Measurements from ENCODE around the gene DDX54.

Gene DDX54

GRCh38 chr12:113136128-113136989 is 48.9 kb downstream of the DDX54 start:
- TF ChIP-seq, protein P1, sequence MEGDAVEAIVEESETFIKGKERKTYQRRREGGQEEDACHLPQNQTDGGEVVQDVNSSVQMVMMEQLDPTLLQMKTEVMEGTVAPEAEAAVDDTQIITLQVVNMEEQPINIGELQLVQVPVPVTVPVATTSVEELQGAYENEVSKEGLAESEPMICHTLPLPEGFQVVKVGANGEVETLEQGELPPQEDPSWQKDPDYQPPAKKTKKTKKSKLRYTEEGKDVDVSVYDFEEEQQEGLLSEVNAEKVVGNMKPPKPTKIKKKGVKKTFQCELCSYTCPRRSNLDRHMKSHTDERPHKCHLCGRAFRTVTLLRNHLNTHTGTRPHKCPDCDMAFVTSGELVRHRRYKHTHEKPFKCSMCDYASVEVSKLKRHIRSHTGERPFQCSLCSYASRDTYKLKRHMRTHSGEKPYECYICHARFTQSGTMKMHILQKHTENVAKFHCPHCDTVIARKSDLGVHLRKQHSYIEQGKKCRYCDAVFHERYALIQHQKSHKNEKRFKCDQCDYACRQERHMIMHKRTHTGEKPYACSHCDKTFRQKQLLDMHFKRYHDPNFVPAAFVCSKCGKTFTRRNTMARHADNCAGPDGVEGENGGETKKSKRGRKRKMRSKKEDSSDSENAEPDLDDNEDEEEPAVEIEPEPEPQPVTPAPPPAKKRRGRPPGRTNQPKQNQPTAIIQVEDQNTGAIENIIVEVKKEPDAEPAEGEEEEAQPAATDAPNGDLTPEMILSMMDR (conservative IDR thresholded peaks at IDR 0.05), result no peak
- H3K27ac ChIP-seq, result no peak overlapping the region

- H3K27ac ChIP-seq, result no peak within 1 kb of the TSS
These were observed 49.8 kb downstream of the DDX54 start, which contains the start of gene RASAL1 for GRCh38 chr12:113135178-113136127. Gene RASAL1, minus strand, starts transcription at chr12:113135761. Its CDS starts 299 bp downstream, at chr12:113135462.

DNA sequence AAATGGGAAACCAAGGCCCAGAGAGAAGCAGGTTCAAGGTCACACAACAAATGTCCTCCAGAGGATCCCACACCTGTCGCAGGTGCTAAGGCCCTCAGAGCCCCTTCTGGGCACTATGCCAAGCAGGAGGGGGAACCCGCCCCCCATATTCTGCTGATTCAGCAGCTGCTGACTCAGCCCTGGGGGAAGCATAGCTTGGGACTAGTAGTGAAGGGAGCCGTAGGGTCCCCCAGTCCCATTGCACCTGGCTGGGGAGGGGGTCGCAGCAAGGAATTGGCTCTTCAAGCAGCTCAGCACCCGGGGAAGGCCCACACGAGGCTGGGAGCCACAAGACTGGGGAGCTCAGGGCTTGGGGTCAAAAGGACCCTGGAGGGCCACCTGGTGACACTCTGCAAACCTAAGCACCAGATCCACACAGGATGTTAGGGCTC is 50.7 kb downstream of the DDX54 start:
- H3K27ac ChIP-seq, result no peak overlapping the region
- TF ChIP-seq, protein P1 (conservative IDR thresholded peaks at IDR 0.05), result no peak

More at GRCh38 chr12:113135178-113136127, 49.8 kb downstream of the DDX54 start, which contains the start of gene RASAL1:
- TF ChIP-seq, protein P1 (conservative IDR thresholded peaks at IDR 0.05), result peak; percentile 82

- no peak overlapping the region for H3K27ac ChIP-seq
- TF ChIP-seq, protein P1 (conservative IDR thresholded peaks at IDR 0.05), result no peak
These were observed 51.2 kb downstream of the DDX54 start for GRCh38 chr12:113134071-113134470.

DNA sequence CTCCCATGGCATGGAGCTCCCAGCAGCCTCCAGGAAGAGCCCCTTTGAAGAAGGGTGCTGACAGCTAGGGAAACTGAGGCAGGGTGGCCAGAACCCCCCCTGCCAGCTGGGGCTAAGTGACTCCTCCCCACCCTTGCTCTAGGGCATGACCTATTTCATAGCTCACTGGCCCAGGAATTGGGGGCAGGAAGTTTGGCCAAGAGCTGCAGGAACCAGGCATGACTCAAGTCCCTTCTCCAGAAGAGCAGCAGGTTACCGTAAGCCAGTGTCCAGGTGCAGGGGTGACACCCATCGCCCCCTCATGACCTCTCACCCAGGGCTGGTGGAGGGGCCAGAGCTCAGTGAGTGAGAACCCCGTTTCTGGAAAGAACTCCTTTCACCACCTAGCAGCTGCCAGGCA is 51.6 kb downstream of the DDX54 start:
- TF ChIP-seq, protein P1 (conservative IDR thresholded peaks at IDR 0.05), result no peak
- no peak overlapping the region for H3K27ac ChIP-seq

GRCh38 chr12:113133036-113133435 is 52.2 kb downstream of the DDX54 start:
- no peak overlapping the region for H3K27ac ChIP-seq
- TF ChIP-seq, protein P1 (conservative IDR thresholded peaks at IDR 0.05), result no peak

DNA sequence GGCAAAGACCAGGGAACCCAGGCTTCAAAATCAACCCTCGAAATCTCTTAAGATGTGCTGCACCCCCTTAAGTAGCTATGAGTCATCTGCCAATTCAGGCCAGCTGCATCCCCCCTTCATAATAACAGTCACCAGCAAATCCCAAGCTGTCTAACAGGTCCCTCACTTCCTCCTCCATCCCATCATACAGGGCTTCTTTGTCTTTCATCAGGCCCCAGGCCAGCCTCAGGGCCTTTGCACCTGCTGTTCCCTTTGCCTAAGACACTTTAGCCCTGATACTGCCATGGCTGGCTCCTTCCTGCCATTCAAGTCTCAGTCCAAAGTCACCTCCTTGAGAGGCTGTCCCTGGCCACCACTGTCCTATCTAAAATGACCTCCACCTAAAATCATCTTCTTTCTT is 53.7 kb downstream of the DDX54 start:
- no peak overlapping the region for H3K27ac ChIP-seq

More for the DNA sequence above, 53.7 kb downstream of the DDX54 start:
- TF ChIP-seq, protein P1 (conservative IDR thresholded peaks at IDR 0.05), result no peak

Measured in VCaP (cell line).